NCI-H526 (cell line): ENCODE measurements around the gene DSG2.
A peak's percentile ranks its signal among the peaks of the same experiment; 100 is the strongest.

Source experiments
- DNase-seq, 2 experiments: peaks; one replicate each; lab custom pipeline; 2025; lab: John Stamatoyannopoulos, UW

The DSG2 gene

DNA sequence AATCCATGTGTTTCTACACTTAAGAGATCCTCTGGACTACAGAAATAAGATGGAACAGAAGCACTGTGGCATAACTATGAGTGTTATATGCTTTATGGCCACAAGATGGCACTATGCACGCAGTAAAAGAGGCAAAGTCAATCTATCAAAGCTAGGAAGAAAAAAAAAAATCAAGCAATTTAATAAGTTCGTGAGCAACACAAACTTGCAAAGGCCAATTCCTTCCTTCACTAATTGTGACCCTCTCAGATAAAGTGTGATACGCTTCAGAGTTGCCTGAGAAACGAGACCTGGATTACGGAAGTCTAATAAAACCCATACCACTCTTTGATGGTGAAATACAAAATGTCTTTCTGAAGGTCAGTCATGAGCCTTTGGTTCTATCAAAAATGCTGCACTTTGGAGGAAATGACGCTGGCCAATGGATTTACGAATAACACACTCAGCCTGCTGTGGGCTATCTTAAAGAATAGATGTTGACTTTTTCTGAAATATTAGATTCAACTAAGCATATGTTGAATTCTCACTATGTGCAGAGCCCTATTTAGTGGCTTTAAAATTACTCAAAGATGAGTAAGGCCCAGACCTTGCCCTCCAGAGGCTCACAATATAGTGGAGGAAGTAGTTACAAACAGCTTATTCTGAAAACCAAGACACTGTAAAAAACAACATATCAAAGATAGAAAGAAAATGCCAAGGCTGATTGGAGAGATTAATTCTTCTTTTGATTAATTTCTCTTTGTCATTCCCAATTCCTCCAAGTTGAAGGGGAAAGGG is 58.2 kb downstream of the DSG2 start:
- DNase-seq, result peak; percentile 35 to 63

DNA sequence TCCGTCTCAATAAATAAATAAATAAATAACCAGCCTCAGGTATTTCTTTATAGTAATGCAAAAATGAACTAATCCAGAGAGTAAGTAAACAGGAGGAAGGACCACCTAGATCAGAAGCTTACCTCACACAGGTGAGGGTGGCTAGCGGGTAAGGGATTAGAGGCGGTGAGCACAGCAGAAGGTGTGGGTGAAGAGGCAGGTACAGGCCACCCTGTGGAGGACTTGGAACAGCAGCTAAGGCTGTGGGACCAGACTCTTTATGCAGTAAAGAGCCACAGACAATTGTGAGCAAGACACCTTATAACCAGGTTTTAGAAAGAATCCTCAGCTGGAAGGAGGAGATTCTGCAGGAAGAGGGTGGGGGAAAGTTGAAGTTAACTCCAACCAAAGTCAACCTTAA is 59.5 kb downstream of the DSG2 start:
- DNase-seq, result no peak

DNA sequence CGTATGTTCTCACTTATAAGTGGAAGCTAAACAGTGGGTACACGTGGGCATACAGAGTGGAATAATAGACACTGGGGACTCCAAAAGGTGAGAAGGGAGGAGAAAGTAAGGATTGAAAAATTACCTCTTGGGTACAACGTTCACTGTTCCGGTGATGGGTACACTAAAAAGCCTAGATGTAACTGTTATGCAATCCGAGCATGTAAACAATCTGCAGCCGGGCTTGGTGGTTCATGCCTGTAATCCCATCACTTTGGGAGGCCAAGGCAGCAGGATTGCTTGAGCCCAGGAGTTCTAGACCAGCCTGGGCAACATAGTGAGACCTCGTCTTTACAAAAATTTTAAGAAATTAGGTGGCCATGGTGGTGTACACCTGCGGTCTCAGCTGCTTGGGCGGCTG is 60.6 kb downstream of the DSG2 start:
- no peak for DNase-seq

DNA sequence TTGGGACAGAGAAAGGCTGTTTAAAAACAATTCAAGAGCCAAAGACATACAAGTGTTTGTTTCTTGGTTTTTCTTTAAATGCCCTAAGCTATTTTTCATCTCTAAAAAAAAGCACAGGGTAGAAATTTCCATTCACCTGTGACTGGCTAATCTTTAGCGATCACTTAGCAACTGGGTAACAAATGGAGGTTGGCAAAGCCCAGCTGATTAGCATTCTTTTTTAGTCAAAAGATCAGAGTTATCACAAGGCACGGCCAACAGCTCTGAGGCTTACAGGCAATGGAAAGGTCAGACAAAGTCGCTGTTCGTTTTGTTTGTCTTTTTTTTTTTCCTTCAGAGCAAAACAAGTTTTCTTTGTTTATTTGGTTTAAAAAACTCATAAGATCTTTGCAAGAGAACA is 64.7 kb downstream of the DSG2 start:
- DNase-seq, result peak in 1 of 2 experiments; percentile 15

DNA sequence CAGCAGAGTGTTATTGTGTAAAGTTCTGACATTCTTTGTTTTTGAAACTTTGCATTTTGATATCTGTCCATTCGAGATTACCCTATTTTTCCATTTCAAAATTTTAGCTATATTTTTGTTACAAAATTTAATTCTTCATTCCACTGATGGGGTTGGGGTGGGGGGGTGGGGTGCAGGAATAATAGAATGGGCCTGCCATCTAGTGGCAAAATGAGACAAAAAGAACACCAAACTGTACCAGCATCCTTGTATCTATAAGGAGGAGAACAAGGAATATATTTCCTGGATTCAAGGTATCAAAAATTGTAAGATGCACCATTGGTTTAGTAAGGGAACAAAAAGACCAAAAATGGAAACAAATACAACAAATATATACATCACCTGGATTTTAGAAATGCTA is 65.8 kb downstream of the DSG2 start:
- DNase-seq, result no peak

DNA sequence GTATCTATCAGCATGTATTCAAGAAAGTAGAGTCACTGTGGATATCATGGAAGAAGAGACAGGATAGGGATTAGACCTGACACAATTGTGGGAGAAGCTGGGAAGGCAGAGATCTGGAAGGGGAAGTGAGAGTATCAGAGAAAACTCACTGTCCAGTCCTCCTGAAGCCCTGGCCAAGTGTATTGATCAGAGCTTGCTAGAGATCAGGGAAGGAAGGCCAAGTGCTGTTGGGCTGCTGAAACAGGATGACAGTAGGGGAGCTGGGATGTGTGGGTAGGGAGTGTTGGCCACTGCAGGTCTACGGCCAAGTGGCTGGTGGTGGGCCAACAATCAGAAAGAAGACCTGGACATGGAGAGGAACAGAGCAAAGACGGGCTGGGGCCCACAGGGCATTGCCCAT is 67.4 kb downstream of the DSG2 start:
- DNase-seq, result no peak

DNA sequence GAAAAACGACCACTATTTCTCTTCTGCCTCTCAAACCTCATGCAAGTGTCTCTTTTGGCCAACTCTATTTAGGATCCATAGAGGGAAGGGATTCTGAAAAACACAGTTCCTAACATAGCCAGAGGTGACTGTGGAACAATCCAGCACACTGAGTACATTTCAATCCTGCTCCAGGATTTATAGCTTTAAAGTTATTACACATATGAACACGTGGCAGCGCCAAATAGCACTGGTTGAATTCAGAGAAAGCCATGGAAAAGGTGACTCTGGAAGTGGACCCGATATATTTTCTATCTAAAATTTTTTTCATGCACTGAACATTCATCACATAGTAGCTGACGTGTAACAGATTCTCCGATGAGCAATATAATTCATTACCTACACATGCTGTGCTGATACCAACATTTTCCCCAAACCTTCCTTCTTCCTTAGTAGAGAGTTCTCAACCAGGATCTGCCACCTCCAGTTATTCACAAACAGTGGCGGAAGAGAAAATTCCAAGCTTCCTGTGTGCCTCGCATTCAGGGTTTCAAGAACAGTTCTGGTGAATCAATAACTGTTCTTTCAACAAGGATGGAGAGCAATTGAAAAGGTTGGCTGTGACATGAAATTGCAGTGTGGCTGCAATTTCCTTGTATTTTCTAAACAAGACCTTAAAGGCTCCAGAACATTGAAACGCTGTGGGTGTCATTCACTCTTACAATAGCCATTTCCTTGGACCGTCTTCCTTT is 68.0 kb downstream of the DSG2 start:
- no peak for DNase-seq

DNA sequence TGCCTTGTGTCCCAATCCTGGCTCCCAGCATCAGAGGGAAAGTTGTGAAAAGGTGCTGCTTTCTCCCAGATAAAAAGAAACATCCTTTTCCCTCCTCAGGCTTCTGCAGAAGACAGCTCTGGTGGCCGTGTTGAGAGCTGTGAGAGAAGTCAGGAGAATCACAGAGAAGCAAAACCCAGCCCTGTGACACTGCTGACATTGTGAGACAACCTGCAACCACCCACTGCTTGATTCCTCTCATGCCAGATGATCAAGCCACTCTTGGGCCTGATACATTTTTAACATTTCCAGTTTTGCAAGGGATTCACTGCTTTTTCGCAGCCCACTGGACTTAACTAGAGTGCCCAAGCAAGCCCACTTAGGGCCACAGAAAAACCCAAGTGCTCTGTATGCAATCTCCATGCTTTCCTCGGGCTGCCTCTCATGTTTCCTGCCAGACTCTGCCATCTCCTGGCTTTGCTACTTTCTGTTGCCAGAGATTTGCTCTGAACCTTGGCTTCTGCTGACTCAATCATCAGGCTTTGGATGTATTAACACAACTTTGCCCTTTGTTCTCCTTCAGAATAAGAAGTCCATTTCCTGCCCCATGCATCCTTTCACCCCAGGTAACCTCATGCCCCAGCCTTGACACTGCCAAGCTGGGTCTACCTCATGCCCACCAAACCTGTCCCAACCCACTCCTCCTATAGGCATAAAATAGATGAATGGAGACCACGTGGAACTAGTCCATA is 68.8 kb downstream of the DSG2 start:
- no peak for DNase-seq

DNA sequence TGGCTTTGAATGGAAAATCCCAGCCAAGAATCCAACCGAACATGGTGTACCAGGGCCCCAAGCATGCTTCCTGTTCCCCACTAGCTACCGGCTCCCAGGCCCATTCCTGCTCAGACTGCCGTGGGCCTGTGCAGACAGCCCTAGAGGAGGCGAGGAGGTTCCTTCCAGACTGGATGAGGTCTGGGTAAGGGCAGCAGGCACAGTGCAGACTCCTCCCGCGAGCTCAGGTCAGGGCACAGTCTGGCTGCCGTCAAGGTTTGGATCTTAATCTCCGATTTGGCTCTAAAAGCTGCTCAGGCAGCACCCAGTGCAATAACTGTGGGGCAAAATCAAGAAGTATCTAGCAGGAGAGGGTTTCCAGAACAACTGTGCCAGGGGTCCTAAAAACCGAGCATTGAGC is 74.4 kb downstream of the DSG2 start:
- no peak for DNase-seq

DNA sequence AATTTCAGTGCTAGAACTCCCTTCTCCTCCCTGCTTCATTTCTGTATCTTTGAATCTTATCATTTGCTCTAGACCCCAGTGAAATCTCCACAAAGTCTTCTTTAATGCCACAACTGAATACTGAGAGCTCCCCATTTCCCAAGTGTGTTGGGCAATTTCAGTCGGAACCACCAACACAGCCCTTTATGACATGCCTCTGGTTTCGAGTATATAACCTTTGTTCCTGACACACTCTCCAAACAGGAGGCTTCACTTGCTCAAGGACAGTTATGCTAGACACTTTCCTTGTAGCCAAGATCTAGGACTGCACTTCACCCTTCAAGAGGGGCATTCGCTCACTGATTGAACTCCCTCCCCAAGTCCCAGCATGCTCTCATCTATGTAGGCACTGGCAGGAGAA is 75.1 kb downstream of the DSG2 start:
- DNase-seq, result no peak

DNA sequence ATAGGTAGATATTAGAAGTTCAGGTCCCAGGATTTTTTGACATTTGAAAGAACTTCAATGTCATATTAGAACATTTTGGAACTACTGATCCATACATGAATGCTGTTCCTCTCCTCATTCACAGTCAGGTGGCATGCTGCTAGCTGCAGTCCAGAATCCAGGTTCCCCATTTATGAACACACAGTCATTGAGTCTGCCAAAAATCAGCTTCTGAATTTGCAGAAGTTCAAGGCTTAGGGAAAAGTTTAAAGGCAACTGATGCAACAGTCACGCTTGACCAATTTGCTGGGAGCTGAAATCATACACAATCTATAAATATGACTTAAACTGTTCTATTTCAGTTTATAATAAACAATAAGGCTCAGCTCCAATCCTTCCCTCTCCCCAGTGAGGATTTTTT is 76.4 kb downstream of the DSG2 start:
- no peak for DNase-seq

DNA sequence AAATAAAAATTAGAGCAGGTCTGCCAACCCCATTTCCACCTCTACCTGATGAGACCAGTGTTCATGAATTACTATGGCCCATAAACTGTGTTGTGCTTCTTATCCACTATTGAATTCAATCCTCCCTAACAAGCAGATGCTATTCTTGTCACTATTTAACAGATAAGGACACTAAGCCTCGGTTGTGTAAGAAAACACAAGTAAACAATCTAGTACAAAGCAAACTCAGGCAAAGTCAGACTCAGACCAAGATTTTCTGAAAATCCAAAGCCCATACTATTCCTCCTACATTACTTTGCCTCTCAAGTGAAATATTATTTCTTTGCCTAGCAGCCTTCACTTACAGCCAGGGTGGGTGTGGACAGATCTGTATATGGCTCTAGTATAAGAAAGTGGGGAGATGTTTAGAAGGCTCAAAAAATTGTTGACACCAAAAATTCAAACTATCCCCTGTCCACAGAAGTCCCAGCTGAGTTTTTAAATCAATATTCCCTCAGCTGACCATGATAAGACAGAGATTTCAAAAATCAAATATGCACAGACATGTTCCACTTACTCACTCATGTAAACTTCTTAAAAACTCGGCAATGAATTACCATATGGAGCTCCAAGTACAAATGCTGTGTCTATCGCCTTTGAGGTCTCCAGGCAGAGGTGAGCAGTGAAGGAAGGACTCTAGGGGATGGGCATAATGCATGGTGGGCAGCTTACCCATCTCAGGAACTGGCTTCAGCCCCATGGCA is 77.7 kb downstream of the DSG2 start:
- no peak for DNase-seq

DNA sequence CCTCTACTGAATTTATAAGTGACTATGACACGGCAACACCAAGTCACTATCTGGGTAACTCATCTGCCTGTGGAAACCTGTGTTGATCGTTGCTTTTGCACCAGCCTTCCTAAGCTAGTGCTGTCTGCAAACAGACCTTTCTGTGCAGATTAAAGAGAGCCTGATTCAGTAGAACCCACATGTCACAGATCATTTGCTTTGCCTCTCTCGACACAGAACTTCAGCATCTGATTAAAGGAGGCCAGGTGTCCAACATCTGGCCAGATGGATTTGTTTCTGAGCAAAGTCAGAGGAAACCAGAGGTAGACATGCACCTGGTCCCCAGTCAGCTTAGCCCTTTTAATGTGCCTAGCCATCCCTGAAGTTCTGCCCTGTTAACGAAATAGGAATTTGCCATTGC is 78.7 kb downstream of the DSG2 start:
- peak in 1 of 2 experiments; percentile 32 for DNase-seq

DNA sequence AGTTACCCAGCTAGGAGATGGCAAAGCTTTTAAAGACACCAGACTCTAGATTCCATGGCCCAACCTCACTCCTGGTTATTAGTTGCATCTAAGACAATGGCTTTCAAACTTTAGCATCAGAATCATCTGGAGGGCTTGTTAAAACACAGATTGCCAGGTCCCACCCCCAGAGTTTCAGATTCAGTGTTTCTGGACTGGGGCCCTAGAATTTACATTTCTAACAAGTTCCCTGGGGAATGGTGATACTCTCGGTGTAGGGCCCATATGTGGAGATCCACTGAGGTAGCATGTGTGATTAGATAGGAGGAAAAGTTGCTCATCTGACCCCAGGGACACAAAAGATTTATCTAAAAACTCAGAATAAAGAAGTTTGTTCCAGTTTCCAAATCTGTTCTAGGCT is 79.2 kb downstream of the DSG2 start:
- no peak for DNase-seq

DNA sequence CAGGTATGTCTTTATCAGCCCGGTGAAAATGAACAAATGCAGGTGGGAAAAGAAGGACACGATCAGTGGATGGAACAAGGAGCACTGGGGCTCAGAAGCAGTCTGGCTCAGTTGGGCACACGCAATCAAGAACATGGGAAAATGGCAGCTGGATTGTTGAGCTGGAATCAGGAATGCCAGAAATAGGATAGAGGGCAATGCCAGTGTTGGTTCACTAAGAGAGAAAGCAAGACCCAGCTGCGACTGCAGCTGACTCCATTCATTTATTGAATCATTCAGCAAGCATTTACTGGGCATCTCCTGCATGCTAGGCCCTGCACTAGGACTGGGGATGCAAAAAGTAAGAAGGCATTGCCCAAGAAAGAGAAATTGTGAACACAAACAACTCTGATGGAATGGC is 80.1 kb downstream of the DSG2 start:
- DNase-seq, result no peak

DNA sequence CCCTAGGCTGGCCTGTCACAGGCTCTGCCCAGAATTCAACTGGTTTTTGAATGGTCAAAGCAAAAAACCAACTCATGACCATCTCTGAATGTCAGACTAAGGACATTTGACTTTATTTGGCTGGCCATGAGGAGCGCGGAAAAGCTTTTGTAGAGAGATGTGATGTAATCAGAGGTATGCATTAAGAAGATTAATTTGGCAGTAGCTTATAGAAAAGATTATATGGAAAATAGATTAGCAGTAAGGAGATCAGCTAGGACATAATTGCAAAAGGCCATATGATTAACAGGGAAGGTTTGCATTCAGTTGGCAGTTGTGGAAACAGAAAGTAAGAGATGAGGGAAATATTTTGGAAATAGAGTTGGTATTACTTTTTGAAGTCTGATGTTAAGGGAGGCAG is 81.4 kb downstream of the DSG2 start:
- DNase-seq, result no peak

DNA sequence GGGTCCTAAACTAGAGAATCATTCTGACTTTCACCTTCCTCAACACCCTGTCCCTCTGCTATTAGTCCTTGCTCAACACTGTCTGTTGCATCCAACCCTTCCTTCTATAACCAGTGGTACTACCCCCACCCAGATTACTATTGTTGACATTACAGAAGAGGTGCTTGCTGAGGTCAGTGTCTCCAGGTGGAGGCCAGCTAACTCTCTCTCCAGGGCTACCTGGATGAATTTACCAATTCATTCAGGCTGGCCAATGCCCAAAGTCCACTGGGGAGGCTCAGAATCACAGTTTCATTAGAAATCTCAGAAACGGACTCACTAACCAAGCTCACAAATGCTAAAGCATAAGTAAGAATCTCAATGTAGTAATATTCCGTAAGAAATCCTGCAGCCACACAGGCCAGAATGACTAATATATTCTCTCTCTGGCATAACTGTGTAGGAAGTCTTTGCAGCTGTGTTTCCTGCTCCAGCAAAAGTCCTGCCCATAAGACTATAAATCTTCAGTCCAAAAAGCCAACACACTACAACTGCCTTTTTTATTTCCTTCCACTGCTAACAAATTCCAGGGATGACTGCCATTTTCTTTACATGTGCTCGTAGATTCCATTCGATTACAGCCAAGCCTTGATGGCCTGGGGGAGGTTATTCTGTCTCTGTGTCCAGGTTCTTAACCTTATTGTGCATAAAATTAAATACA is 83.7 kb downstream of the DSG2 start:
- DNase-seq, result no peak

DNA sequence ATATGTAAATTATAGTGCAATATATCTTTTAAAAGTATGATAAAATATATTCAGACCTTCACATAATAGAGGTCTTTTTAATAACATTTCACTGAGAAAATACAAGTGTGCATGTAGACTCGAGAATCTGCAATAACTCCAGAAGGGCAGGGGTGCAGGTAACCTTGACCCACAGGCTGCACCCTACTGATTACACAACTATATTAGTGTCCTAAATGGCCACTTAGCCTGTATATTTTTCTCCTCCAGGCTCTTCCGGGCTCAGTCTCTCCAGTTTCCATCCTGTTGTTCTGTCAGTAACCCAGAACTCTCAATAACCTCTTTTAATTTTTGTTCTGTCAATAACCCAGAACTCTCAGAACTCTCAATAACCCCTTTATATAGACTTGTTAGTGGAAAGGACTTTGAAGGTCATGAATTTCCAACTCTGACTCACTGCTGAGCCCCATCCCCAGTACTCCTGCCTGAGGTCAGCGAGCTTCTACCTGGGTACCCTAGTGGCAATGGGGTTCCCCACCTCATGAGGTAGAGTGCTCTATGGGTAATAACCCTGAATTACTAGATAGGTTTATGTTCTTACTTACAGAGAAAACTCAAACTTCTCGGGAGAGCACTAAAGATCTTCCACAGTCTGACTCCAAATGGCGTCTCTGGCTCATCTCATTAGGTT is 85.3 kb downstream of the DSG2 start:
- DNase-seq, result no peak

DNA sequence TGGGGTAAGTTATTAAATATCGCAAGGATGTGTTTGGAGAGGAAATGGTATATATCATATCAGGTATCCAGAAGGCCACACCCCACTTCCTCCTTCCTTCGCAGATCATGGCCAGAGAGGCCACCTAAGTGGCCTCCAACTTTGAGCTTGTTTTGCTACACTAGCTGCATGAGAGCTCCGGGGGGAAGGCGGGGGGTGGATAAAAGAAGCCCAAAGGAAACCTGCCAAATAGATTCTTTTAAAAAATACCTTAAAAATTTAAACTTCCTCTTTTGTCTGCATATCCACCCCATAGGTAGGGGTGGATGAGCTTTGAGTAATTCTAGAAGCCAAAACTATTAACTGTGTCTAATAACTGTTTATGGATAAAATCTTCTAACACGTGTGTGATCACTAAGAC is 88.0 kb downstream of the DSG2 start:
- no peak for DNase-seq

DNA sequence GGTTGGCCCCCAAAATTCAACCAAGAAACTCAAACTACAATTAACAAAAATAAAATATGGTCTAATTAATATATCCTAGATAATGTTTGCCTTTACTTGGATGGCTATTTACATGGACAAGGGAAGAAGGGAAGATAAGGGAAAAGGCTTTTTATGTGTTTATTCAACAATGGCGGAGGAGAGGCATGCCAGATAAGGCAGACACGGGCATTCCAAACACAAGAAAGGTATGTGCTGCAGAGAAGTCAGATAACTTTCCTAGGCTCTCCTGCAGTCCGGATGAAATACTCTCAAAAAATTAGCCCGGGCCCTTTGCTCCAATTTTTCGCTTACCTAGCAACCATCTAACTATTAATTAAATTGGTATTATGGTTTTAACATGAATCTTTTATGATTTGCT is 88.6 kb downstream of the DSG2 start:
- DNase-seq, result no peak

DNA sequence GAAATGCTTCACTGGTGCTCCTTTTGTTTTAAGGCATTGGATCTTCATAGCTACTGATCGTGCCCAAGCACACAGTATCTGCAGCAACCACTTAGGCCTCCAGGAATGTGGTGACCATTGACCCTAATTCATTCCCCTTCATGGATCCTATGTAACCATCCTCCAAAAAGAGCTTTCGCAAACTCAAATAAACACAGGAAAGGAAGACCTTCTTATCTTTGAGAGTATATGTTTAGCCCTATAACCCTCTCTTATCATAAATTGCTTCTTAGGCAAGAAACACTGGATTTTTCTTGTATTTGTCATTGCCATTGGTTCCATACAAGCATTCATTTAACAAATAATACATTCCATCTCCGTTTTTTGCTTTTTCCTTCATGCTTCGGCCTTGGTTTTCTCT is 89.6 kb downstream of the DSG2 start:
- DNase-seq, result no peak
